Activated naive CD4-positive, alpha-beta T cell treated with anti-CD3 and anti-CD28 coated beads, Interleukin-2, amount 50 U/mL, for 16 hours (primary cell): ENCODE measurements around the gene PNLDC1.
"Not testable (repeated sequence)": the region's sequence is repeated elsewhere in the genome, so short reads cannot be mapped to it uniquely, and the experiment has no call there.

Experiments used
- DNase-seq: peaks from one replicate; pipeline ENCODE4 v3.0.0-alpha.2; 2020

Gene PNLDC1

DNA sequence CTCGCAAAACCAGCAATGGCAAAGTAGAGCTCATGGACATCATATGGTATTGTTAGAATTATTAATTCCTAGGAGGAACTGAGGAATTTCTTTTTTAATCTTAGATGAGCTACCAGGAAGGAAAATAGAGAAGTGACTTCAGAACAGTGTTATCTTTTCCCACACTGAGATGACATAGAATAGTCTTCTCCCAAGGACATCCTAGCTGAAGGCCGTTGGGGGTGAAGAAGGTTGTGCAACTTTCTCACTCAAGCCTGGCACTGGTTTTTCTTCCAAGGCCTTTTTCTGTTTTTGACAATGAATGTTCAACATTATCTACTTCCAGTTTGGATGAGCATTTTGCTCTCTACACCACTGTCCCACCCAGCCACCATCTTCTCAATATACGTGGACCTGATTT lies 54.9 kb downstream of the PNLDC1 start:
- no peak for DNase-seq

DNA sequence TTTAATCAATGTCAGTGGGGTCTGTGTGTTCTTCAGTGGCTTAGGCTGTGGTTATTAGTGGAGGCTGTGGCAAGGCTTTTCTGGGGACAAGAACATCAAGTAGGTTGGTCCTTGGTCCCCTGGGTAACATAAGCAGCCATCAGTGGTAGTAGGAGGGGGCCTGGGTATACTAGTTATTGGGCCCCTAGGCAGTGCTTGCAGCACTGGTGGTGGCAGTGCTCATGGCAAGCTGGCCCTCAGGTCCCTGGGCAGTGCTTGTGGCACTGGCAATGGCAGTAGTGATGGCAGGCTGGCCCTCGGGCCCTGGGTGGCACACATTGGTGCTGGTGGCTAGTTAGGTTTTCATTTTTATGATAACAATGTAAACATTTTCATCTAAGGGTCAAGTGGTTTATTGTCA lies 58.2 kb downstream of the PNLDC1 start:
- DNase-seq, result no peak

DNA sequence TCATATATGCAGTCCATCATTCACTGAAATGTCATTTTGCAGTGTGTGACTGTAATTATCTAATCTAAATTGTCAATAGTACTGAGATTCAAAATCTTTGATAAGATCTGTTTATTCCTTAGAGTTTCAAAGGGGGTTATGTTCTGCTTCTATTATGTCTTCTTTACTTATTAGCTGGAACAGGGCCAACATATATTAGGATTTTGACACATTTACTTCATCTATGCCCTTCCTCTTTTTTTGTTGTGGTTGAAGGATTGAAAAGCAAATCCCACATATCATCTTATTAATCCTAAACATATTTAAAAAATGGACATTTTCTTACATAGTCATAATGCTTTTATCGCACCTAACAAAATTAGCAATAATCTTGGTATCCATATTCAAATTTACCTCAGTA lies 60.4 kb downstream of the PNLDC1 start:
- no peak for DNase-seq

DNA sequence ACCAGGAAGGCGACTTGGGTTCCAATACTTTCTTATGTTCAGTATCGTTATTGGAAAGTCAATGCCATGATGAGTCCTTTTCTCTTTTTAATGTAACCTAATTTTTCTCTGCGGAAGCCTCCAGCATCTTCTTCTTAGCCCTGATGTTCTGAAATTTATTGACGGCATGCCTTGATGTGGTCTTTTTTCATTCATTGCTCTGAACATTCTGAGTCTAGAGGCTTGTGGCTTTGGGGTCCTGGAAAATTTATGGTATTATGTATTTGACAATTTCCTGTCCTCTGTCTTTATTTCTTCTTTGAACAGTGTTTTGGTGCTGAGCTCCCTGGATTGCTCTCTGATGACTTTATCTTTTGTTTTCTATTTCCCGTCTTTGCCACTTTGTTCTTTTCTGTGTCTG lies 62.0 kb downstream of the PNLDC1 start:
- no peak for DNase-seq

DNA sequence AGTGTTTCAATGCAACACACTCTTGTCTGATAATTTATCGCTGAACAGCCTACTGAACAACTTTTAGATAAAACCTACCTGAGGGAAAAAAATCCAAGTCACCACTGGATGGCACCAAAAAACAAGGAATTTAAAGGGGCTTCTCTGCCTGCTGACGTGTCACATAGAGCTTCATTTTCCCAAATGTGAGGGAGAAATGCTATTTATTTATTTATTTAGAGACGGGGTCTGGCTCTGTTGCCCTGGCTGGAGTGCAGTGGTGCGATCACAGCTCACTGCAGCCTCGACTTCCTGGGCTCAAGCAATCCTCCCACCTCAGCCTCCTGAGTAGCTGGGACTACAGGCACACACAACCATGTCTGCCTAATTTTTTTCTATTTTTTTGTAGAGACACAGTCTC lies 63.3 kb downstream of the PNLDC1 start:
- not testable (repeated sequence) for DNase-seq

DNA sequence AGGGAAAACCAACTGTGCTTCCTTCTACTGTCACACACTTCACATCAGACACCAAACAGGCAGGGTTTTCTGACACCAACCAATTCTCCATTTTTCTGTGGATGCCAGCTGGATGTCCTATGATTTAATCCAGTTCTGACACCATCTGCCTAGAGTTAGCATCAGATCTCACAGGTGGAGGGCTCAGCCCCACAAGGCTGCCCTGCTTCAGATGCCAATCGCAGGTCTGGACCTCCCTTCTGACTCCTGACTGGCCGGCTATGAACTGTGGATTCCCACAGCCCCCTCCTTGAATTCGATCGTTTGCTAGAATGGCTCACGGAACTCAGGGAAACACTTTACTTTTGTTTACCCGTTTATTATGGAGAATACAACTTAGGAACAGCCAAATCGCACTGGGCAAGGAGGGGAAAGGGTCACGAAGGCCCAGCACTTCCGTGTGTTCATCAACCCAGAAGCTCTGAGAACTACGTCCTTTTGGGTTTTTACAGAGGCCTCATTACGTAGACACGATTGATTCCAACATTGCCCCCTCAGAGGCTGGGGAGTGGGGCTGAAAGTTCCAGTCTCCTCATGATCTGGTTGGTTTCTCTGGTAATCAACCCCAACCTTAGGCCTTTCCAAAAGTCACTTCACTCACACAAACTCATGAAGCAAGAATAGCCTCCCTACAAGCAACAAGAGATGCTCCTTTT lies 65.3 kb downstream of the PNLDC1 start:
- no peak for DNase-seq

DNA sequence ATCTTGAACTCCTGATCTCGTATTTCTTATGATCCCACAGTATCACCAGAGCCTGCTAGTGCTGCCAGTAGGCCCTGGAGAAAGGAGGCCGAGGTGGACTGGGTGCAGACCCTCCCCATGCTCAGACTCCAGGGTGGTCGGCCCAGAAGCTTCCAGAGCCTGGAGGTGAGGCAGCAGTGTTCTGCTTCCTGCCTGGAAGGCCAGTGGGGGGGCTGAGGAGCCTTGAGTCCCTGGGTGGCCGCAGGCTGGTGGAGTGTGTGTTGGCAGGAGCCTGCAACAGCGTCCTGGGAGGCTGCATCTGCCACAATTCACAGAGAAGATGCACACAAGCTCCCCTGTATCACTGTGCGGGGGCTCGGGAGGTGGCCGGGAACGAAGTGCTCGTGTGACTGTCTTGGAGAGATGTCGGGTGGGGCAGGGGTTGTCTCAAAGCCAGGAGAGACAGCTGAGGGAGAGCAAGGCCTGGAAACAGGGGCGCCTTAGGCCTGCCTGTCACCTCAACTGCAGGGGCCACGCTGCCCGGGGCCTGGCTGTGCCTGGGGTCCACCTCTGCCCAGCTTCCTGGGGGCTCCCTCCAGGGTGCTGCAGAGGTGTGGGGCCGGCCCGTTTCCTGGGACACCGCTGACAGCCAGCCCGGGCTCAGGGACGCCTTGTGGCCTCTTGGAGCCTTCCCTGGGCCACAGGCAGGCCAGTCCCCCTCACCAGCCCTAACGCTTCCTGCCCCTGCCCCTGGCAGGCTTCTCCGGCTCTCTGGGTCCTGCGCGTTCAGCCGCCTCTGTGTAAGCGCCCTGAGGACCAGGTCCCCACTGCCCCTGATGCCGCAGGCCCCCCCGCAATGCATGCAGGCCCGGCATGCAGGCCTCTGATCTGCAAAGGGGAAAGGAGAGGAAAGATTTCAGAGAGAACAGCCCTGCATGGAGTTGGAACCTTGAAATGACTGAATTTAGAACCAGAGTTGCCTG lies 66.5 kb downstream of the PNLDC1 start:
- no peak for DNase-seq
